Astrocyte (in vitro differentiated cells and primary cell): ENCODE measurements around the gene SEPTIN12. TPM values are rescaled to one million over a fixed set of nuclear protein-coding genes. Genes with fewer than 3 reads are reported as not detected.

Experiments
- DNase-seq: peaks from one replicate; pipeline ENCODE4 v3.0.0-alpha.2; 2010; ENCODE audit warnings: low read depth
- FAIRE-seq: peaks from 2 replicates; lab custom pipeline; 2011; peaks lifted over from hg19 to GRCh38; lab: Jason Lieb, UNC
- H2AFZ ChIP-seq: 2 replicates; pipeline ENCODE4 v1.6.0; 2012; ENCODE audit warnings: low read depth, low read length, inconsistent platforms
- H3K27ac ChIP-seq: 2 replicates; pipeline ENCODE4 v1.5.1; 2011; ENCODE audit warnings: low read depth, low read length, inconsistent platforms
- H3K27me3 ChIP-seq: 2 replicates; pipeline ENCODE4 v1.6.0; 2011; ENCODE audit warnings: low read length, inconsistent platforms; ENCODE audit not compliant: insufficient read depth
- H3K36me3 ChIP-seq: 2 replicates; pipeline ENCODE4 v1.5.1; 2011; ENCODE audit warnings: low read length, inconsistent platforms; ENCODE audit not compliant: insufficient read depth
- H3K4me1 ChIP-seq: 2 replicates; pipeline ENCODE4 v1.5.1; 2011; ENCODE audit warnings: low read length, inconsistent platforms; ENCODE audit not compliant: insufficient read depth
- H3K4me2 ChIP-seq: 2 replicates; pipeline ENCODE4 v1.6.0; 2012; ENCODE audit warnings: low read length, inconsistent platforms
- H3K4me3 ChIP-seq: 2 replicates; pipeline ENCODE4 v1.5.1; 2011; ENCODE audit warnings: low read depth, mild to moderate bottlenecking, low read length, inconsistent platforms; ENCODE audit not compliant: insufficient read depth
- H3K79me2 ChIP-seq: 2 replicates; pipeline ENCODE4 v1.6.0; 2012; ENCODE audit warnings: mild to moderate bottlenecking, low read length, inconsistent platforms; ENCODE audit not compliant: insufficient read depth
- H3K9ac ChIP-seq: 2 replicates; pipeline ENCODE4 v1.6.0; 2012; ENCODE audit warnings: mild to moderate bottlenecking, low read length, inconsistent platforms
- H3K9me3 ChIP-seq: 2 replicates; pipeline ENCODE4 v1.5.1; 2012; ENCODE audit warnings: low read depth, mild to moderate bottlenecking, low read length, inconsistent platforms; ENCODE audit not compliant: insufficient read depth
- H4K20me1 ChIP-seq: 2 replicates; pipeline ENCODE4 v1.6.0; 2012; ENCODE audit warnings: low read length, inconsistent platforms; ENCODE audit not compliant: insufficient read depth
- H3K27ac Mint-ChIP-seq: one replicate; pipeline ENCODE4 v1.8.0; 2021; ENCODE audit warnings: mild to moderate bottlenecking, mixed read lengths; ENCODE audit not compliant: unreplicated experiment
- H3K27me3 Mint-ChIP-seq: one replicate; pipeline ENCODE4 v1.8.0; 2021; ENCODE audit warnings: low read depth, mixed read lengths; ENCODE audit not compliant: unreplicated experiment
- H3K36me3 Mint-ChIP-seq: one replicate; pipeline ENCODE4 v1.8.0; 2021; ENCODE audit warnings: low read depth, mixed read lengths; ENCODE audit not compliant: unreplicated experiment
- H3K4me1 Mint-ChIP-seq: one replicate; pipeline ENCODE4 v1.8.0; 2021; ENCODE audit warnings: low read depth, mixed read lengths; ENCODE audit not compliant: unreplicated experiment
- H3K4me3 Mint-ChIP-seq: one replicate; pipeline ENCODE4 v1.8.0; 2021; ENCODE audit warnings: mild to moderate bottlenecking, moderate library complexity, mixed read lengths; ENCODE audit not compliant: unreplicated experiment
- H3K9me3 Mint-ChIP-seq: one replicate; pipeline ENCODE4 v1.8.0; 2021; ENCODE audit warnings: mild to moderate bottlenecking, mixed read lengths; ENCODE audit not compliant: unreplicated experiment
- CTCF ChIP-seq: IDR thresholded peaks from 2 replicates; pipeline ENCODE4 v1.5.1; 2011; ENCODE audit warnings: low read depth, mild to moderate bottlenecking, inconsistent platforms, low read length, moderate library complexity; ENCODE audit not compliant: insufficient read depth
- EZH2 ChIP-seq: IDR thresholded peaks from 2 replicates; pipeline ENCODE4 v1.6.1; 2012; ENCODE audit warnings: mild to moderate bottlenecking, low read length, inconsistent platforms; ENCODE audit not compliant: insufficient read depth
- total RNA-seq: library from RNA; stranded (reverse); gene quantifications from 2 replicates; pipeline ENCODE4 v1.2.1, GENCODE V29; 2021

SEPTIN12 gene
- total RNA-seq, 1 donor from 2014 or later: 5.9 TPM

GRCh38 chr16:4803898-4804762 is 16.0 kb upstream of the SEPTIN12 start:
- no peak overlapping the region for H3K27ac ChIP-seq

GRCh38 chr16:4803401-4803844 is 15.3 kb upstream of the SEPTIN12 start:
- peak overlapping the region; percentile 91 for H3K27ac Mint-ChIP-seq
- Histone ChIP-seq H4K20me1 (peaks cover 16% of the 10 kb centered on the region), H3K27ac (no peak overlapping the region), H3K4me2 (peak overlapping the region; percentile 96), H3K27me3 (no peaks in the 10 kb centered on the region), H3K79me2 (no peaks in the 10 kb centered on the region), H3K9ac (peak overlapping the region; percentile 76), H3K9me3 (no peaks in the 10 kb centered on the region), H3K4me1 (peaks cover 10% of the 10 kb centered on the region), H3K4me3 (peak overlapping the region; percentile 71), H3K36me3 (peaks cover 14% of the 10 kb centered on the region), H2AFZ (no peak overlapping the region)
- FAIRE-seq: no peak
- H3K27me3 Mint-ChIP-seq: no peaks in the 10 kb centered on the region
- peaks cover 17% of the 10 kb centered on the region for H3K4me1 Mint-ChIP-seq
- H3K36me3 Mint-ChIP-seq: peaks cover 7% of the 10 kb centered on the region
- no peak for DNase-seq
- no peak for TF ChIP-seq EZH2
- no peak for TF ChIP-seq CTCF
- no peaks in the 10 kb centered on the region for H3K9me3 Mint-ChIP-seq
- peak overlapping the region; percentile 89 for H3K4me3 Mint-ChIP-seq

More at GRCh38 chr16:4803898-4804762, 16.0 kb upstream of the SEPTIN12 start:
- no peaks in the 10 kb centered on the region for H3K9me3 ChIP-seq
- H4K20me1 ChIP-seq: peaks cover 17% of the 10 kb centered on the region
- H3K79me2 ChIP-seq: no peaks in the 10 kb centered on the region
- no peaks in the 10 kb centered on the region for H3K27me3 Mint-ChIP-seq
- H3K36me3 ChIP-seq: peaks cover 12% of the 10 kb centered on the region
- H2AFZ ChIP-seq: no peak overlapping the region
- no peak overlapping the region for H3K4me2 ChIP-seq
- H3K27ac Mint-ChIP-seq: peak overlapping the region; percentile 91
- H3K9me3 Mint-ChIP-seq: no peaks in the 10 kb centered on the region
- no peak overlapping the region for H3K9ac ChIP-seq
- DNase-seq (no peak), FAIRE-seq (no peak)
- H3K4me1 Mint-ChIP-seq: peaks cover 17% of the 10 kb centered on the region
- peaks cover 3% of the 10 kb centered on the region for H3K36me3 Mint-ChIP-seq
- H3K4me3 ChIP-seq: no peak overlapping the region
- peak overlapping the region; percentile 89 for H3K4me3 Mint-ChIP-seq
- no peaks in the 10 kb centered on the region for H3K27me3 ChIP-seq
- TF ChIP-seq CTCF (no peak), EZH2 (no peak)
- peaks cover 10% of the 10 kb centered on the region for H3K4me1 ChIP-seq
